GM19438 (cell line): ENCODE data around the gene ARSD.
A peak's percentile ranks its signal among the peaks of the same experiment; 100 is the strongest.
"Not testable (repeated sequence)": the region's sequence is repeated elsewhere in the genome, so short reads cannot be mapped to it uniquely, and the experiment has no call there.

ENCODE experiments used
- ATAC-seq: cut with Tn5 transposase; IDR thresholded peaks from one replicate; pipeline ENCODE4 v1.9.1; 2021; ENCODE audit warnings: low read depth; ENCODE audit not compliant: unreplicated experiment

ARSD gene

DNA sequence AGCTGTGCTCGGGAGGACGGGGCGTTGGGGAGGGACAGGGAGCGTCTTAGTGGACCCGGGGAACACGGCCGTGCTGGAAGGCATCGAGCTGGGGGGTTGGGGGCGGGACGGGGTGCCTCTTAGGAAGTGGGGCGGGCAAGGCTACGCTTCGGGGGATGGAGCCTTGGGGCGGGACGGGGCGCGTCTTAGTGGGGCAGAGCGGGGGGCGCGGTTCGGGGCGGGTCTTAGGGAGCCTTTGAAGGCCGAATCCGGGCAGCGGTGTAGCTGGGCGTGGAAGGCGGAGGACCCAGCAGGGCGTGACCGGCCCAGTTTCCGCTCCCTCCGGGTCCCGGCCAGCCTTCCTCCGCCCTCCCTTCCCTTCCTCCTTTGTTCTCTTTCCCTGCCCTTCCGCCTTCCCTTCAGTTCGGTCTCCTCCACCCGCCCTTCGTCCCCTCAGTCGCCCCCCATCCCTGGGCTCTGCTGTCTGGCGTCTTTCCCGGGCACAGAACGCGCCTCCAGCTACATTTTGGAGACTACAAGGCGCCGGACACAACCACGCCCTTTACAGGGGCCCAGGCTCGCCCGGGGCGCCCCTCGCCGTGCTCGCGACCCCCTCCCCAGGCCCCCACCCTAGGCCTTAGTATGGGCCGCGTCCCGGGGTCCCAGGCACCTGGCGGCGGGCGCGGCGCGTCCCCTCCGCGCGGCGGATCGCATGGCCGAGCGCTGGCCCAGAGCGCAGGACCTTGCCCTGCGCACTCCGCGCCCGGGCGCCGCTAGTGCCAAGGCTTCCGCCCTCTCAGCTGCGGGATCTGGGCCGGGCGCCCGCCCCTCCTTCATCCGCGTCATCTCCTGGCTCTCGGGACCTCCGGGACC is at the start of gene ARSD:
Gene ARSD (minus strand): TSS at position 757 of the 852 bp plus-strand sequence. CDS start 64 bp downstream, at position 693.
- ATAC-seq = peak; percentile 96

GRCh38 chrX:2978639-2979038 is 49.5 kb upstream of the ARSD start:
- ATAC-seq = not testable (repeated sequence)

GRCh38 chrX:2974961-2975360 is 45.8 kb upstream of the ARSD start:
- no peak for ATAC-seq

DNA sequence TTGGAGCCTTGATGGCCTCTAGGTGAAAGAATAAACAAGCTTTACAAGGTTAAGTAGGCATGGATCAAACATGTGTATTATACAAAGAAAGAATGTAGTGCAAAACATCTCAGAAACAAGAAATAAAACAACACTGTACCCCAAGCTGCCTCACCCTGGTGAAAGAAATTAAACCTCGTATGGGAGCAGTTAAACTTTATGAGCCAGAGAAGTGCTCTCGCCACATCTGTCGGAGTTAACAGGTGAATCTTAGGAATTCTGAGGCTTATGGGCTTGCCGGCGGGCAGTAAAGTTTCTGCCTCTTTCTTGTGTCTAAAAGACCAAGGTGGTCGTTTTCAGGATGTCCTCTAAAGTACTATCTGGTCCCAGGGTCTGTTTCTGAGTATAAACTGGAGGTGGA is 43.3 kb upstream of the ARSD start:
- no peak for ATAC-seq

GRCh38 chrX:2969021-2969420 is 39.9 kb upstream of the ARSD start:
- ATAC-seq = no peak

DNA sequence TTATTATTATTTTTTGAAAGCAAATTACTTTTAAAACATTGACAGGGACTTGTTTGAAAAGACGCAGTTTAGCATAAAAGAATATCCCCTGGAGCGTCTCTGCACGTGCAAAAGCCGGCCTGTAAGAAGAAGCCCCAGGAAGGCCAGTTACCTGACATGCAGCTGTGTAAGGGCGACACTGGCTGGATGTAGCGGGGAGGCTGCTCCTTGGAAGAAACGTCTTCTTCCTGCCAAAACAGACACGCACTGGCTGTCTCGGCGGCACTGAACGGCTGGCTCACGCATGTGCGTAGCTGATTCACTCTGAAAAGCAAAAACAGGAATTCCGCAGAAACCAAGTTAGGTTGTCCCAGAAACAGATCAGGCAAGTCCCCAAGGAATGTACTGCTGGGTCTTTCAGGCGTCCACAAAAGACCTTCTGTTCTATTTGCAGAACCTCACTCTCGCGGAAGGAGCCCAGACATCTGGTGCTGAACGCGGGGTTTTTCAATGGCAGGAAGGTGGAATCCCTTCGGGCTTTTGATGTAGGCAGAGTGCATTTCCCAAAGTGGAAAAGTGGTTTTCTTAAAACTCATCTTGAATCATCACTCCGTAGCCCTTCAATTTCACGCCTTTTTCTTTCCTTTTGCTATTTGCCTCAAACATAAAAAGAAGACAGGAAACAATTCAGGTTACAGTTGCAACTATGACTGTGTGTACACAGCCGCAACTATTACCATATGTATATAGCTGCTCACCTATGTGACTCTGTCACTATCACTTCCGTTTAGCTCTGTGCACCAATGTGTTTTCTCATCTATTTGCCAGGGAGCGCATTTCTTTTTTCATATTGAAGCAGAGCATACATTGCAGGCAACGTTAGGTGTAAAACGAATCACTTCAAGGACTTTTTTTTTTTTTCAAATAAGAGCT is 39.1 kb upstream of the ARSD start:
- ATAC-seq = no peak

DNA sequence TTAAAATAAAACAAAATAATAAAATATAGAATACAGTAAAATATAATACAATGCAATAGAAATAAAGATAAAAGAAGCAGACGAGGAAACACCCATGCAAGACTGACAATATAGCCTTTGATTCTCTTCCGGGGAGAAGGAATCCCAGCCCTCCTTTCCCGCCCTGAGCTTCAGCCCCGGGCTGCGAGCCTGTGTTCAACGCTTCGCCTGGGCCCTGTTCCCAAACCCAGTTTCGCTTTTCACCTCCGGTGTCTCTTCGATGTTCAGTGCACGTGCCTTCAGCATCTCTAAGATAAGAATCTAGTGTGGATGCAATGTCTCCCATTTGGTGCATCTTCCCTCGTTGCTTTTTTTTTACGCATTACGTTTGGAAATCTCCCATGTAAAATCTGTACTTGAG is 38.4 kb upstream of the ARSD start:
- ATAC-seq = no peak

- ATAC-seq = no peak
These were observed 37.9 kb upstream of the ARSD start for GRCh38 chrX:2967012-2967411.

DNA sequence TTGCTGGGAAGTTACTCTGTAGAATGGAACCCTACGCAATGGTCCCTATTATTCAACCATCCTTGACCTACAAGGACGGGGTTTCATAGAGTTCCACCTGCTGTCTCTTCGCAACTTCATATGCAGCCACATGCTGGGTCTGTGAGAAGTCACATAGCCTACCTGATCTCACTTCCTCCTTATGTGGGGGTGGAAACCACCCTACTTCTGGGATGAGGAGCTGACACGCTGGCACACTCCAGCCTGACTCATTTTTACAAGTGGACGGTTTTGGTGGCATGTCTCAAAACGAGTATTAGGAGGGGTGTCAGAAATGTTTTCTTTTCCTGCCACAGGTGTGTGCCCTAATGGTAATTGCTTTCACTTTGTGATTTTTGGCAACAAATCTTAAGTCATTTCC is 36.8 kb upstream of the ARSD start:
- ATAC-seq = peak; percentile 87

GRCh38 chrX:2963992-2964794 is 35.1 kb upstream of the ARSD start:
- ATAC-seq = not testable (repeated sequence)

DNA sequence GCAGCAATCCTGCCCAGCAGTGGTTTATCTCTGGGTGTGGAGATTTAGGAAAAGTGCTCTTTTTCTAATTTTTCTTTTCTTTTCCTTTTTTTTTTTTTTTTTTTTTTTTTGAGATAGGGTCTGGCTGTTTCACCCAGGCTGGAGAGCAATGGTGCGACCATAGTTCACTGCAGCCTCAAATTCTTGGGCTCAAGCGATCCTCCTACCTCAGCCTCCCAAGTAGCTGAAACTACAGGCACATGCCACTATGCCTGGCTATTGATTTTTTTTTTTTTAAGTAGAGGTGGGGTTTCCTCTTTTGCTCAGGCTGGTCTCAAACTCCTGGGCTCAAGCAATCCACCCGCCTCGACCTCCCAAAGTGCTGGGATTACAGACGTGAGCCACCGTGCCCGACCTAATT is 34.3 kb upstream of the ARSD start:
- ATAC-seq = not testable (repeated sequence)

- ATAC-seq = no peak
These were observed 33.2 kb upstream of the ARSD start for GRCh38 chrX:2962381-2962780.

GRCh38 chrX:2960861-2961515 is 31.8 kb upstream of the ARSD start:
- ATAC-seq = no peak

DNA sequence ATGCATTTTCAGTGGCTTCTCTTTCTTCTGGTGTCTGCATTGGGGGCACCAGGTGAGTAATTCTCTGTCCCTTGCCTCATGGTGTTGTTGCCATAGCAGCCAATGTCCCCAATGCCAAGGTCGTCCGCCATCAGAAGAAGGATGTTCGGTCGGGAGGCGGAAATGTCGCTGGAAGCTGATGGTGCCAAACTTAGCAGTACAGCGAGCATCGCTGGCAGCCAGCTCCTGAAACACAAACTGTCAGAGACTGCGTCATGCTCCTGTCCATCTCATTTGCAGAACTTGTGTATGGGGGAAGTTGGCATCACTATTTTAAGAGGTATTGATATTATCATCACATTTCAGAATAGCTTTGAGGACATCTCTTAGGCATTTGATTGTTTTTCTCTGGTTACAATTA is 29.1 kb upstream of the ARSD start:
- ATAC-seq = no peak

DNA sequence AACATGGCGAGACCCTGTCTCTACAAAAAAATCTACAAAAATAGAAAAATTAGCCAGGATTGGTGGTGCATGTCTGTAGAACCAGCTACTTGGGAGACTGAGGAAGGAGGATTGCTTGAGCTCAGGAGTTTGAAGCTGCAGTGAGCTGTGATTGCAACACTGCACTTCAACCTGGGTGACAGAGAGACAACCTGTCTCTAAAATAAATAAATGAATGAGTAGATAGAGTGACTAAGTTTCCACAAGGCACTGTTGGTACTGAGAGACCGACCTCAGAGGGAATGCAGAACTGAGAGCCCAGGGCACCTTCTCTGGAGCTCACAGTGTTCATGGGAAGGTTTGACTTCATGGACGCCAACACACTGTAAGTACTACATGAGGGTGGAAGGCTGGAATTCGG is 26.7 kb upstream of the ARSD start:
- ATAC-seq = no peak

DNA sequence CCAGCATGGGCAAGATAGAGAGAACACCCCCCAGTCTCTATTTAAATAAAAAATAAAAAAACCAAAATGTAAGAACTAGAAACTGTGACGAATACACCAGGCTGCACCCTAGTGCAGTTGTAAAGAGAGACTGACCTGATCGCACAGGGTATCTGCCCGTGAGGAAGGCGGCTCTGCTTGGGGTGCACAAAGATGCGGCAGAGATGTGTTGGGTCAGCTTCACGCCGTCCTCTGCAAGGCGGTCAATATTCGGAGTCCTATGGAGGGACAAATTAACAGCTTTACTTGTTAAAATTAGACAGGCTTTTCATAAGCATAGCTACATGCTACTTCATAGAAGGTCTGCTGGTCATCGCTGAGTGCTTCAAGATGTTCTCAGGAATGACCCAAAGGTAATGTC is 26.1 kb upstream of the ARSD start:
- ATAC-seq = no peak

- ATAC-seq = no peak
These were observed 25.4 kb upstream of the ARSD start for GRCh38 chrX:2954541-2954940.

- ATAC-seq = not testable (repeated sequence)
These were observed 8.8 kb upstream of the ARSD start for GRCh38 chrX:2937942-2938341.

DNA sequence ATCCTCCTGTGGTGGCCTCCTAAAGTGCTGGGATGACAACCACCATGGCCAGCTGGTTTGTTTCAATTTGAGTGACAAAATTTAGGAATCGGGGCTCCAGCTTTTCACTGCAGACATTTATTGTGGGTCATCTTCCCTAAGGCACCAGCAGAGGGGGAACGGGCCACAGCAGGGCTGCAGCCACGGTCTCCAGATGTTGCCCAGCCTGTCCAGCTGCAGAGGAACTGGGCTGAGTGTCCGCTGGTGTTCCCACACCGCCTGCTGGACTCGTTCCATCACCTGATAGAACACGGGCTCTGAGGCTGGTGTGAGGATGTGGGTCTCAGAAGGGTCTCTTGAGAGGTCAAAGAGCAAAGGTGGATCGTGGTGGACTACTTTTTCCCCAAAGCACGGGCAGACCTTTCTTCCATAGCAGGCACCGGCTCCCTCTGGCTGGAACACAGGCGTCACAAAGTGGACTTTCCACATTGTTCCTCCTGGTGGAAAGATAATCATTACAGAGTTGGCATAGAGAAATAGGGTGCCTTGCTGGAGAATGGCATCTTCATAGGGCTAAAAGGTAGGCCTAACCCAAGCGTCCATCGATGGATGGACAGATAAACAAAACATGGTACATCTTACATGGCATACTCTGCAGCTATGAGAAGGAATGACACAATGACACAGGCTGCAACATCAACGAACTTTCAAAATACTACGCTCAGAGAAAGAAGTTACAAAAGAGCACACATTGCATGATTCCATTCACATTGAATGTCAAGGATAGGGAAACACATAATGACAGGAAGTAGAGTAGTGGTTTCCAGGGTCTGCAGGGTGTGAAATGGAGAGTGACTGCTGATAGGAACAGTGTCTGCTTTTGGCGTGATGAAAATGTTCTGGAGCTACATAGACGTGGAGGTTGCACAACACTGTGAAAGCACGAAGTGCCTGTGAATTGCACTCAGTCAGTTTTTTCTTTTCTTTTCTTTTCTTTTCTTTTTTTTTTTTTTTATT is 5.9 kb upstream of the ARSD start:
- no peak for ATAC-seq
